ENCODE results near the gene GADL1.

The GADL1 gene

DNA sequence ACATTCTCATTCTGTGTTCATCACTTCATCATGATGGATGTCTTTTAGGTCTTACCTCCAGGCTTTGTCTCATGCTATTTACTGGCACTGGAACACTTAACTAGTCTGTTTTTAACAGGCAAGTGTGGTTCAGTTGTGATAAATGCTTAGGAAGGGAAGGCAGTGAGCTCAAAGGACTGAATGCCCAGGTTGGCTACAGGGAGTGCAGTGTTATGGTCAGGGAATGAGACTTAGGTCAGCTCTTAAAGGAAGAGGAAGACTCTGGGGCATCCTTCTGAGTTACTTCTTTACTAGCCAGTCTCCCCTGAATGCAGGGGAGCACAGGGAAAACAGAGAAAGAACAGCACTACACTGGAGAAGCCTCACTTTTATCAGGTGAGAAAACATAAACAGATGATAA, 215.4 kb downstream of the GADL1 start:
- H3K27ac ChIP-seq (ENCODE audit: low read depth, low read length) = no peak overlapping the region
- no peaks in the 10 kb centered on the region for H3K27me3 ChIP-seq (ENCODE audit: control insufficient read depth, low read length)
- no peak overlapping the region for H3K4me3 ChIP-seq (ENCODE audit: low read length)
- no peaks in the 10 kb centered on the region for H4K20me1 ChIP-seq (ENCODE audit: control insufficient read depth, insufficient read depth, low read depth, low read length)
- H3K9me2 ChIP-seq (replicated peaks; ENCODE audit: control insufficient read depth, low read length) = no peaks in the 10 kb centered on the region
- no peaks in the 10 kb centered on the region for H3K4me1 ChIP-seq (ENCODE audit: control insufficient read depth, low read length)
- TF ChIP-seq EZH2phosphoT487 (IDR thresholded peaks at IDR 0.05; ENCODE audit: borderline replicate concordance, low read length) = no peak
- TF ChIP-seq, protein P1, sequence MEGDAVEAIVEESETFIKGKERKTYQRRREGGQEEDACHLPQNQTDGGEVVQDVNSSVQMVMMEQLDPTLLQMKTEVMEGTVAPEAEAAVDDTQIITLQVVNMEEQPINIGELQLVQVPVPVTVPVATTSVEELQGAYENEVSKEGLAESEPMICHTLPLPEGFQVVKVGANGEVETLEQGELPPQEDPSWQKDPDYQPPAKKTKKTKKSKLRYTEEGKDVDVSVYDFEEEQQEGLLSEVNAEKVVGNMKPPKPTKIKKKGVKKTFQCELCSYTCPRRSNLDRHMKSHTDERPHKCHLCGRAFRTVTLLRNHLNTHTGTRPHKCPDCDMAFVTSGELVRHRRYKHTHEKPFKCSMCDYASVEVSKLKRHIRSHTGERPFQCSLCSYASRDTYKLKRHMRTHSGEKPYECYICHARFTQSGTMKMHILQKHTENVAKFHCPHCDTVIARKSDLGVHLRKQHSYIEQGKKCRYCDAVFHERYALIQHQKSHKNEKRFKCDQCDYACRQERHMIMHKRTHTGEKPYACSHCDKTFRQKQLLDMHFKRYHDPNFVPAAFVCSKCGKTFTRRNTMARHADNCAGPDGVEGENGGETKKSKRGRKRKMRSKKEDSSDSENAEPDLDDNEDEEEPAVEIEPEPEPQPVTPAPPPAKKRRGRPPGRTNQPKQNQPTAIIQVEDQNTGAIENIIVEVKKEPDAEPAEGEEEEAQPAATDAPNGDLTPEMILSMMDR (IDR thresholded peaks at IDR 0.05; ENCODE audit: low read depth, low read length, poor library complexity, severe bottlenecking) = no peak
- H3F3A ChIP-seq (ENCODE audit: control insufficient read depth, insufficient read depth) = no peaks in the 10 kb centered on the region
- H3K4me2 ChIP-seq (ENCODE audit: low read length) = no peak overlapping the region
- H3K36me3 ChIP-seq (ENCODE audit: control insufficient read depth, low read length) = peaks cover 44% of the 10 kb centered on the region
- H3K79me2 ChIP-seq (ENCODE audit: control insufficient read depth, low read length) = no peaks in the 10 kb centered on the region
- no peaks in the 10 kb centered on the region for H3K9me3 ChIP-seq (ENCODE audit: control insufficient read depth, insufficient read depth, low read length)

DNA sequence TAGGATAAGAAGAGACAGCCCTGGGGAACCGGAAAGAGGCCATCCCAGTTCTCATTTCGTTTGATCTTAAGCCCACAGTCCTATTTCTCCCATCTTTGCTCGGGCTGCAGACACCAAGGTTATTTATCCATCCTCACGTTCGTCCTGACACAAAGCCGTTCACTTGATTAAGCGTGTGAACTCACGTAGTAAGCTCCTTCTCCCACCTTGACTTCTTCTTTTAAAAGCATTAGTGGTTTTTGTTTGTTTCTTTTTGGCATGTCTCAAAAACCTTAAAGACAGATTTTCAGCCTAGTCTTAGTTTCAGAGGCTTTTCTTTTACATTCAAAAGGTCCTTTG, 217.1 kb downstream of the GADL1 start:
- TF ChIP-seq, protein P1 (IDR thresholded peaks at IDR 0.05; ENCODE audit: low read depth, low read length, poor library complexity, severe bottlenecking) = no peak
- TF ChIP-seq EZH2phosphoT487 (IDR thresholded peaks at IDR 0.05; ENCODE audit: borderline replicate concordance, low read length) = no peak
- H3K9me3 ChIP-seq (ENCODE audit: control insufficient read depth, insufficient read depth, low read length) = no peaks in the 10 kb centered on the region

DNA sequence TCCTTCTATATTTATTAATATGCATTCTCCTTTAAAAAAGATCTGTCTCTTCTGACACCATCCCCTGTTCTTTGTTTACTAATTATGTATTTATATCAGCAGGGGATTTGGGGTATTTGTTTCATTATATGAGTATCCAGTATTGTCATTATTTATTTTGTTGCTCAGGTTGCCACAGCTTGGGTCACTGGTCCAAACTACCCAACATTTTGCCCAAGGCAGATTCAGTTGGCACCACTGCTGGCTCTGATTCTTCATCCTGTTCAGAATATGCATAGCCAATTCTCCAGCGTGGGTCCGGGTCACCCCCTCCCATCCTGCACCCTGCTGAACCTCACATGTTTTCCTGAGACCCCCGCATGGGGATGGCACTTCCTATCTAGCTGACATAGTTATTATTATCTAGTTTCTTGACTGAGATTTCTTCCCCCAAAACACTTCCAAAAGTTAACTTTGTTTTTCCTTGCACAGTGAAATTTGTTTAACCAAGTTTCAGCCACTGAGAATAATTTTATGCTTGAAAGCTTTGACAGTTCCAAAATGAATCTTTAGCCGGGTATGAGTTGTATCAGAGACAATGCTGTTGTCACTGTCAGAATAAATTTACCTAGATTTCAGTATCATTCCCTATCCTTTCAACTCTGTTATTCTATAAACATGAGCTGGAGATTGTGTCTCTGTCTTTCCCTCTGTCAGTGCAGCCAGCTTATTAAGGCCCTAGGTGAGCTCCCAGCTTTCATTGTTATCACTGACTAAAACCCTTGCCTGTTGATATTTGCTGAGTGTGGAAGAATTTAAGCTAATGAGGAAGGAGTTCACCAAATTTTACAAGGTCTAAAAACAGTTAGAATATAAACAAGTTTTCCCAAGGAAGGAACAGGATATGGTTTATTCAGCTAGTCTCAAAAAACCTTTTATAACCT, 217.8 kb downstream of the GADL1 start:
- no peaks in the 10 kb centered on the region for H3K79me2 ChIP-seq (ENCODE audit: control insufficient read depth, low read length)

More for the DNA sequence above, 217.1 kb downstream of the GADL1 start:
- Histone ChIP-seq H3K4me3 (ENCODE audit: low read length) (no peak overlapping the region), H3K27ac (ENCODE audit: low read depth, low read length) (no peak overlapping the region), H3K9me2 (replicated peaks; ENCODE audit: control insufficient read depth, low read length) (no peaks in the 10 kb centered on the region), H3K27me3 (ENCODE audit: control insufficient read depth, low read length) (no peaks in the 10 kb centered on the region), H4K20me1 (ENCODE audit: control insufficient read depth, insufficient read depth, low read depth, low read length) (no peaks in the 10 kb centered on the region), H3K36me3 (ENCODE audit: control insufficient read depth, low read length) (peaks cover 57% of the 10 kb centered on the region), H3F3A (ENCODE audit: control insufficient read depth, insufficient read depth) (no peaks in the 10 kb centered on the region), H3K4me1 (ENCODE audit: control insufficient read depth, low read length) (no peaks in the 10 kb centered on the region), H3K4me2 (ENCODE audit: low read length) (no peak overlapping the region), H3K79me2 (ENCODE audit: control insufficient read depth, low read length) (no peaks in the 10 kb centered on the region)

More for the DNA sequence above, 217.8 kb downstream of the GADL1 start:
- Histone ChIP-seq H3K4me2 (ENCODE audit: low read length) (no peak overlapping the region), H3K36me3 (ENCODE audit: control insufficient read depth, low read length) (peaks cover 63% of the 10 kb centered on the region), H3K4me1 (ENCODE audit: control insufficient read depth, low read length) (no peaks in the 10 kb centered on the region), H3K4me3 (ENCODE audit: low read length) (no peak overlapping the region), H4K20me1 (ENCODE audit: control insufficient read depth, insufficient read depth, low read depth, low read length) (no peaks in the 10 kb centered on the region), H3K9me3 (ENCODE audit: control insufficient read depth, insufficient read depth, low read length) (no peaks in the 10 kb centered on the region), H3K27me3 (ENCODE audit: control insufficient read depth, low read length) (no peaks in the 10 kb centered on the region), H3F3A (ENCODE audit: control insufficient read depth, insufficient read depth) (no peaks in the 10 kb centered on the region), H3K27ac (ENCODE audit: low read depth, low read length) (no peak overlapping the region), H3K9me2 (replicated peaks; ENCODE audit: control insufficient read depth, low read length) (no peaks in the 10 kb centered on the region)
- no peak for TF ChIP-seq EZH2phosphoT487 (IDR thresholded peaks at IDR 0.05; ENCODE audit: borderline replicate concordance, low read length)
- TF ChIP-seq, protein P1 (IDR thresholded peaks at IDR 0.05; ENCODE audit: low read depth, low read length, poor library complexity, severe bottlenecking) = no peak

Measured in DOHH2 (cell line).